SU-DHL-6 (cell line): ENCODE results near the gene PRPF31.

Source experiments
- H2AFZ ChIP-seq: fragments of 200-600 bp; sonication (generic); 2 replicates; pipeline ENCODE4 v1.6.1; 2014; ENCODE audit warnings: low read depth, mild to moderate bottlenecking, moderate library complexity, mixed read lengths, antibody characterized with exemption, low read length; ENCODE audit not compliant: severe bottlenecking
- H3F3A ChIP-seq: fragments of 200-600 bp; shearing (Covaris generic); 2 replicates; pipeline ENCODE4 v1.6.0; 2016; ENCODE audit warnings: antibody characterized with exemption, mild to moderate bottlenecking; ENCODE audit not compliant: insufficient read depth
- H3K27ac ChIP-seq: fragments of 200-600 bp; sonication (generic); 2 replicates; pipeline ENCODE4 v1.5.1; 2016; ENCODE audit warnings: low read depth, mild to moderate bottlenecking, low read length, moderate library complexity, mixed read lengths
- H3K27me3 ChIP-seq: fragments of 200-600 bp; sonication (generic), shearing (Covaris generic); 2 replicates; pipeline ENCODE4 v1.6.0; 2014; ENCODE audit warnings: mild to moderate bottlenecking, low read length
- H3K36me3 ChIP-seq: fragments of 200-600 bp; sonication (generic); 2 replicates; pipeline ENCODE4 v1.6.1; 2014; ENCODE audit warnings: mild to moderate bottlenecking, low read length, mixed read lengths
- H3K4me2 ChIP-seq: fragments of 300-600, 200-600 bp; shearing (Covaris generic), sonication (generic); 2 replicates; pipeline ENCODE4 v1.6.0; 2014; ENCODE audit warnings: low read length, low read depth, mild to moderate bottlenecking; ENCODE audit not compliant: poor library complexity, severe bottlenecking
- H3K4me3 ChIP-seq: fragments of 200-600 bp; sonication (generic); 2 replicates; pipeline ENCODE4 v1.5.1; 2014; ENCODE audit warnings: antibody characterized with exemption, low read length, mild to moderate bottlenecking, mixed read lengths; ENCODE audit not compliant: insufficient read depth, poor library complexity, severe bottlenecking
- H3K79me2 ChIP-seq: fragments of 200-600 bp; sonication (generic); 2 replicates; pipeline ENCODE4 v1.6.1; 2014; ENCODE audit warnings: mild to moderate bottlenecking, low read length, moderate library complexity; ENCODE audit not compliant: insufficient read depth
- H3K9ac ChIP-seq: fragments of 200-600 bp; sonication (generic); 2 replicates; pipeline ENCODE4 v1.7.0; 2014; ENCODE audit warnings: mild to moderate bottlenecking, low read length
- H3K9me2 ChIP-seq: fragments of 200-600 bp; sonication (generic); replicated peaks from 2 replicates; pipeline ENCODE4 v1.6.1; 2014; ENCODE audit warnings: low read length; ENCODE audit not compliant: insufficient read depth
- H3K9me3 ChIP-seq: fragments of 200-600 bp; sonication (generic); 2 replicates; pipeline ENCODE4 v1.6.1; 2014; ENCODE audit warnings: low read length, mixed read lengths; ENCODE audit not compliant: insufficient read depth
- H4K20me1 ChIP-seq: fragments of 200-600 bp; sonication (generic); 2 replicates; pipeline ENCODE4 v1.6.1; 2014; ENCODE audit warnings: low read depth, mild to moderate bottlenecking, antibody characterized with exemption, low read length, moderate library complexity, mixed read lengths
- EZH2phosphoT487 ChIP-seq: fragments of 200-600 bp; sonication (generic), shearing (Covaris generic); conservative IDR thresholded peaks from 2 replicates; pipeline ENCODE4 v1.6.1; 2018; ENCODE audit warnings: mild to moderate bottlenecking, antibody characterized with exemption, low read length, moderate library complexity, mixed read lengths
- TF ChIP-seq, protein P1 (sequence below): fragments of 200-600 bp; sonication (generic); IDR thresholded peaks from one replicate; pipeline ENCODE4 v1.5.1; 2017; ENCODE audit warnings: antibody characterized with exemption, mild to moderate bottlenecking, low read length, moderate library complexity; ENCODE audit not compliant: insufficient read depth, poor library complexity, severe bottlenecking

Gene PRPF31

DNA sequence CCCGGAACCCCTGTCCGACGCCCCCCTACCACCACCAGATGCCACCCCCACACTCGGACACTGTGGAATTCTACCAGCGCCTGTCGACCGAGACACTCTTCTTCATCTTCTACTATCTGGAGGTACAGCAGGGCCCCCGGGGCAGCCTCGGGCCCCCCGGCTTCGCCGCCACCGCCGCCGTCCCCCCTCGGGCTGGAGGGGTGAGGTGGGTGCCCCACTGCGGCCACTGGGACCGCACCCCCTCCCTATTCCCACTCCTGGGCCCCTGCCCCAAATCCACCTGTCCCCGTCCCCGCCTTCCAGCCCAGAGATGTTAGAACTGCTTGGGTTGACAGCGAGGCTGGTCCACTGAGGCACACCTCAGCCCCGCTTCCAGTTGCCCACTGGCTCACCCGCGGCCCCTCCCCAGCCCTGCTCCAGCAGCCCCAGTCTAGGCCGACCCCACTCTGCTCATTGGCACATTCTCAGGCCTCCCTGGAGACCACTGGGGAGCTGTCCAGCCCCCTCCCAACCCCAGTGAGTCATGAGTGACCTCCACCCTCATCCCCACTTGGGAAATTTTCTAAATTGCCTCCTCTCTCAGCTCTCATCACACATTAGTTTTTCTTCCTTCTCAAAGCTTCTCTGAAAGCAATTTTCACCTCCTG lies 37.4 kb downstream of the PRPF31 start:
- no peaks in the 10 kb centered on the region for H3K9me3 ChIP-seq
- H3K79me2 ChIP-seq = no peaks in the 10 kb centered on the region
- no peak overlapping the region for H3K4me2 ChIP-seq
- H3K27ac ChIP-seq = no peak overlapping the region
- H3K4me3 ChIP-seq = no peak overlapping the region
- H3K36me3 ChIP-seq = no peaks in the 10 kb centered on the region
- H3K9ac ChIP-seq = no peak overlapping the region
- H3F3A ChIP-seq = peaks cover 8% of the 10 kb centered on the region; the same call in 1 of the 2 replicates
- TF ChIP-seq, protein P1, sequence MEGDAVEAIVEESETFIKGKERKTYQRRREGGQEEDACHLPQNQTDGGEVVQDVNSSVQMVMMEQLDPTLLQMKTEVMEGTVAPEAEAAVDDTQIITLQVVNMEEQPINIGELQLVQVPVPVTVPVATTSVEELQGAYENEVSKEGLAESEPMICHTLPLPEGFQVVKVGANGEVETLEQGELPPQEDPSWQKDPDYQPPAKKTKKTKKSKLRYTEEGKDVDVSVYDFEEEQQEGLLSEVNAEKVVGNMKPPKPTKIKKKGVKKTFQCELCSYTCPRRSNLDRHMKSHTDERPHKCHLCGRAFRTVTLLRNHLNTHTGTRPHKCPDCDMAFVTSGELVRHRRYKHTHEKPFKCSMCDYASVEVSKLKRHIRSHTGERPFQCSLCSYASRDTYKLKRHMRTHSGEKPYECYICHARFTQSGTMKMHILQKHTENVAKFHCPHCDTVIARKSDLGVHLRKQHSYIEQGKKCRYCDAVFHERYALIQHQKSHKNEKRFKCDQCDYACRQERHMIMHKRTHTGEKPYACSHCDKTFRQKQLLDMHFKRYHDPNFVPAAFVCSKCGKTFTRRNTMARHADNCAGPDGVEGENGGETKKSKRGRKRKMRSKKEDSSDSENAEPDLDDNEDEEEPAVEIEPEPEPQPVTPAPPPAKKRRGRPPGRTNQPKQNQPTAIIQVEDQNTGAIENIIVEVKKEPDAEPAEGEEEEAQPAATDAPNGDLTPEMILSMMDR = no peak
- TF ChIP-seq EZH2phosphoT487 = no peak
- H3K9me2 ChIP-seq = no peaks in the 10 kb centered on the region
- H2AFZ ChIP-seq = no peak overlapping the region
- no peaks in the 10 kb centered on the region for H3K27me3 ChIP-seq
- H4K20me1 ChIP-seq = no peaks in the 10 kb centered on the region

GRCh38 chr19:54153731-54154326 lies 38.3 kb downstream of the PRPF31 start:
- Histone ChIP-seq H3K9ac (no peak overlapping the region), H3K27me3 (no peaks in the 10 kb centered on the region), H3F3A (peaks cover 16% of the 10 kb centered on the region; the same call in 1 of the 2 replicates), H3K4me2 (no peak overlapping the region), H3K27ac (no peak overlapping the region), H3K9me2 (no peaks in the 10 kb centered on the region), H4K20me1 (no peaks in the 10 kb centered on the region), H3K4me3 (no peak overlapping the region), H2AFZ (no peak overlapping the region), H3K79me2 (no peaks in the 10 kb centered on the region), H3K9me3 (no peaks in the 10 kb centered on the region), H3K36me3 (no peaks in the 10 kb centered on the region)
- TF ChIP-seq, protein P1 = no peak
- no peak for TF ChIP-seq EZH2phosphoT487

GRCh38 chr19:54154603-54155345 lies 39.2 kb downstream of the PRPF31 start:
- no peak overlapping the region for H2AFZ ChIP-seq
- no peaks in the 10 kb centered on the region for H3K9me3 ChIP-seq
- no peaks in the 10 kb centered on the region for H3K27me3 ChIP-seq
- no peak overlapping the region for H3K4me3 ChIP-seq
- no peaks in the 10 kb centered on the region for H3K9me2 ChIP-seq
- H3K4me2 ChIP-seq = no peak overlapping the region
- no peaks in the 10 kb centered on the region for H3K36me3 ChIP-seq
- no peak overlapping the region for H3K9ac ChIP-seq
- TF ChIP-seq EZH2phosphoT487 = no peak
- TF ChIP-seq, protein P1 = no peak
- no peaks in the 10 kb centered on the region for H4K20me1 ChIP-seq
- no peaks in the 10 kb centered on the region for H3K79me2 ChIP-seq
- H3F3A ChIP-seq = peaks cover 22% of the 10 kb centered on the region; the same call in 1 of the 2 replicates
- no peak overlapping the region for H3K27ac ChIP-seq
